Subcutaneous abdominal adipose tissue (tissue), 5 donors: ENCODE measurements around the gene SLC9A9.

ENCODE experiments used
- H3K27ac ChIP-seq: one replicate; pipeline ENCODE4 v1.7.0; 2013; ENCODE audit warnings: low read depth, mild to moderate bottlenecking, inconsistent platforms, low read length, moderate library complexity
- H3K27me3 ChIP-seq, 5 donors: one replicate each; pipeline ENCODE4 v1.7.0; 2013; ENCODE audit warnings: low read length in 5 of 5, inconsistent platforms in 1 of 5; ENCODE audit not compliant: control insufficient read depth in 5 of 5, insufficient read depth in 4 of 5
- H3K36me3 ChIP-seq, 5 donors: one replicate each; pipeline ENCODE4 v1.7.0; 2013; ENCODE audit warnings: low read length in 5 of 5; ENCODE audit not compliant: control insufficient read depth in 5 of 5, insufficient read depth in 5 of 5
- H3K4me1 ChIP-seq, 5 donors: one replicate each; pipeline ENCODE4 v1.7.0; 2013; ENCODE audit warnings: low read length in 5 of 5, mild to moderate bottlenecking in 3 of 5, moderate library complexity in 1 of 5; ENCODE audit not compliant: control insufficient read depth in 5 of 5, insufficient read depth in 5 of 5
- H3K4me3 ChIP-seq, 5 donors: one replicate each; pipeline ENCODE4 v1.7.0; 2013; ENCODE audit warnings: low read length in 5 of 5, low read depth in 1 of 5
- H3K9ac ChIP-seq, 5 donors: one replicate each; pipeline ENCODE4 v1.7.0; 2013; ENCODE audit warnings: low read length in 5 of 5, mild to moderate bottlenecking in 4 of 5, moderate library complexity in 3 of 5
- H3K9me3 ChIP-seq, 5 donors: one replicate each; pipeline ENCODE4 v1.7.0; 2013; ENCODE audit warnings: low read length in 5 of 5; ENCODE audit not compliant: control insufficient read depth in 5 of 5
- donor health status: healthy.
- donor health status: healthy.
- donor health status: healthy.
- donor health status: healthy.
- donor health status: healthy.

SLC9A9 gene

DNA sequence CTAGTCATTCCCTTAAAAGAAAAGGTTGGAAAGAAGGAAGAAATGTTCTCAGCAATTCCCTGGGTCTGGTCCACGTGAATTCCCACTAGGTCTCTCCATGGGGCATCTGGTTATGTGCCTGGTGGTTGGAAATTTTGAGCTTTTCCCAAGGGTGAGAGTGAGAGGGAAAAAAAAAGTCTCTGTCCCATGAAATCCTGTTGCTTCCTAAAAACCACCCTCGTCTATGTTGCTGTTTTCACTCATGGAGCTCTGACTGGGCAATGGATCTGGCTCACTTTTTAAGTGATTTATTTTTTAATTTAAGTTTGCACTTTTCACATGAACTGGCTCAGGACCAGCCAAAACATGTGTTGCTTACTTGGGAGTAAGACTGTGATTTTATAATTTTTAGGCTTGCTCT is 538.6 kb downstream of the SLC9A9 start:
- no peak overlapping the region for H3K4me3 ChIP-seq
- no peaks in the 10 kb centered on the region for H3K9me3 ChIP-seq
- H3K4me1 ChIP-seq, result peaks cover 0 to 29% (median 17%) of the 10 kb centered on the region in 5 donors
- H3K27ac ChIP-seq, result peak overlapping the region; percentile 12
- H3K27me3 ChIP-seq, result no peaks in the 10 kb centered on the region
- H3K36me3 ChIP-seq, result no peaks in the 10 kb centered on the region
- peak overlapping the region in 1 of 5 donors; percentile 6 for H3K9ac ChIP-seq

DNA sequence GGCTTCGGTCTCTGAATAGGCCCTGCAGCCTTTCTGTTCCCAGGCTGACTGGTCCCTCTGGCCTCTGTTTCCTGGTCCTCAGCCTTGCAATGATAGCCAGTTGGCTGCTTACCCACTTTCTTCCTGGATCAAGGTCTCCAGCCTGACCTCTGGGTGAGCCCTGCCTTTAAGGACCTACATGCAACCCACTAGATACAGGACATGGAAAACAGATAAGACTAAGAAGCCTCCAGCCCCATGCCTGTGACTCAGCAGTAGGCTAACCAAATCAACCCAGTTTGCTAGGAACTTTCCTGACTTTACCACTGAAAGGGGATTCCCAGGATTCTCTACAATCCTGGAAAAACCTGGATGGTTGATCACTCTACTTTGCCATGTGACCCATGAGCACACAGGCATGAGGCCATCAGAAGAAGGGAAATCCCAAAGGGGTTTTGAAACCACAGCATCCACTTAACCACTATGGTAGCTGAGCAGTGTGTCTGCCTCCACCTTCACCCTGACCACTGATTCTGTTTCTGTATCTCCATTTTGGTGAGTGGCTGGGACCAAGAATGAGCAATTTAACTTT is 540.6 kb downstream of the SLC9A9 start:
- no peaks in the 10 kb centered on the region for H3K9me3 ChIP-seq
- H3K27ac ChIP-seq, result no peak overlapping the region
- H3K4me1 ChIP-seq, result peaks cover 0 to 36% (median 21%) of the 10 kb centered on the region in 5 donors
- no peak overlapping the region for H3K9ac ChIP-seq
- H3K36me3 ChIP-seq, result no peaks in the 10 kb centered on the region
- H3K27me3 ChIP-seq, result no peaks in the 10 kb centered on the region
- H3K4me3 ChIP-seq, result no peak overlapping the region

- Histone ChIP-seq H3K9me3 (no peaks in the 10 kb centered on the region), H3K27ac (no peak overlapping the region), H3K36me3 (no peaks in the 10 kb centered on the region), H3K4me3 (no peak overlapping the region), H3K4me1 (peaks cover 0 to 48% (median 25%) of the 10 kb centered on the region in 5 donors), H3K9ac (no peak overlapping the region), H3K27me3 (no peaks in the 10 kb centered on the region)
These were observed 541.9 kb downstream of the SLC9A9 start for GRCh38 chr3:143306407-143306806.

GRCh38 chr3:143302638-143303171 is 545.6 kb downstream of the SLC9A9 start:
- no peaks in the 10 kb centered on the region for H3K27me3 ChIP-seq
- H3K9ac ChIP-seq, result no peak overlapping the region
- no peak overlapping the region for H3K27ac ChIP-seq
- no peaks in the 10 kb centered on the region for H3K9me3 ChIP-seq
- H3K4me1 ChIP-seq, result peaks cover 0 to 41% (median 11%) of the 10 kb centered on the region in 5 donors
- no peak overlapping the region for H3K4me3 ChIP-seq
- no peaks in the 10 kb centered on the region for H3K36me3 ChIP-seq

DNA sequence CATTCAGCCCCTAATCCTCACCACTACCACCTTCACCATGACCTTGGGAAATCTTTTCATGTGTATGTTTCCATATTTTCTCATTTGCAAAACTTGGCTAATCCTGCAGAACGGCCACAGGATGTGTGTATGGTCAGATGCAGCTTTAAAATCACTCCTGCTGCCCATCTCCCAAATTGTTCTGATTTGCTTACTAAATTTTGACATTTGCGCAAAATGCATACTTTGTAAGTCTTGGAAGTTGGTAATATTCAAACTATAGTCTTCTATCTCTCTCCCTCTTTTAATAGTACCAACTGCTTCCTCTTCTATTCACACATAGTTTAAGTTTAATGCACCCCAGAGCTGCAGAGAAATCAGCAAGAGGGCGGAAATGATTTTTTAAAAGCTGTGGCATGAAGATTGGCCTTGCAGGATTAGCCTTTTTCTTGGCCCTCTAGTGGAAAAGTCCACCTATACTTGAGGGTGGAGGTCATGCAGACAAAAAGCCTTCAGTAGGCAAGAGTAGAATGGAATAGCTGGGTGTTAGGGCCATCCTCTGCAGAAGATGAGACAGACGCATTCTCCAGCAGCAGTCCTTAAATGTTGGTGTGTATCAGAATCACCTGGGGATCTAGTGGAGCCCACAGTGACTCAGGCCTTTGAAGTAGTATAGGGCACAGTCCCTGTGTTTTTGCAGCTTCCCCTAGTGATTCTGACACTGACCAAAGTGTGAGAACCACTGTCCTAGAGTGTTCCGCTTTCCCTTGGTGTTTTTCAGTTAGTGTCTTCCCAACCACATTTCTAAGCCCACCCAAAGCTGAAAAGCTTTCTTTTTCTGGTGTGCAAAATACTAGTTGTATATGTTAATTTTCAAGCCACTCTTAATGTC is 547.0 kb downstream of the SLC9A9 start:
- no peak overlapping the region for H3K9ac ChIP-seq
- H3K27me3 ChIP-seq, result no peaks in the 10 kb centered on the region
- no peak overlapping the region for H3K27ac ChIP-seq
- no peaks in the 10 kb centered on the region for H3K9me3 ChIP-seq
- no peak overlapping the region for H3K4me3 ChIP-seq
- H3K4me1 ChIP-seq, result peaks cover 0 to 31% (median 11%) of the 10 kb centered on the region in 5 donors
- H3K36me3 ChIP-seq, result no peaks in the 10 kb centered on the region

DNA sequence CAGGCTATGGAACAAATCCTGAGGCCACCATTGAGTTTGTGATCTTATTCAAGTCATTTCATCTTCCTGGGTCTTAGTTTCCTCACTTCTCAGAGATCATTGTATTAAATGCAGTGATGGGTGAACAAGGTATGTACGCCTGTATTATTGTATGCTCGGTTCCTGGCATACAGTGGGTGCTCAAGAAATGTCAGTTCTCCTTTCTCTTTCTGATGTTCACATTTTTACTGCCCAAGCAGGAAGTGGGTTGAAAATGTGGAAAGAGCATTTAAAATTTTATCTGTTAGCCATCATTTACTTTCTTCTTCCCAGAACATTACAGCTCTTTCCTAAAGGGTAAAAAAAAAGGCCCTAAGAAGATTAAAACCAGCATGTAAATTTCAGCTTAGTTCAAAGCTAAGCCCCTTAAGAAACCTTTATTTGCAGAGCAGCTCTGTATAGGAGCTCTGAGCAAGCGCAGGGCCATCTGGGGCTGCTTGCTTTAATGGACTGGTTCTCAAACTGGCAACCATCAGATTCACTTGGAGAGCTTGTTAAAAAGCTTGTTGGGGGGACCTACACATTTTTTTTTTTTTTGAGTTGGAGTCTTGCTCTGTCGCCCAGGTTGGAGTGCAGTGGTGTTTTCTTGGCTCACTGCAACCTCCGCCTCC is 549.3 kb downstream of the SLC9A9 start:
- H3K4me1 ChIP-seq, result peaks cover 0 to 24% (median 11%) of the 10 kb centered on the region in 5 donors
- no peak overlapping the region for H3K4me3 ChIP-seq
- no peaks in the 10 kb centered on the region for H3K9me3 ChIP-seq
- H3K27ac ChIP-seq, result no peak overlapping the region
- H3K9ac ChIP-seq, result no peak overlapping the region
- no peaks in the 10 kb centered on the region for H3K27me3 ChIP-seq
- no peaks in the 10 kb centered on the region for H3K36me3 ChIP-seq

- Histone ChIP-seq H3K27ac (no peak overlapping the region), H3K27me3 (no peaks in the 10 kb centered on the region), H3K9me3 (no peaks in the 10 kb centered on the region), H3K4me3 (no peak overlapping the region), H3K4me1 (peaks cover 0 to 18% (median 10%) of the 10 kb centered on the region in 5 donors), H3K9ac (no peak overlapping the region), H3K36me3 (no peaks in the 10 kb centered on the region)
These were observed 549.9 kb downstream of the SLC9A9 start for GRCh38 chr3:143298380-143298779.

DNA sequence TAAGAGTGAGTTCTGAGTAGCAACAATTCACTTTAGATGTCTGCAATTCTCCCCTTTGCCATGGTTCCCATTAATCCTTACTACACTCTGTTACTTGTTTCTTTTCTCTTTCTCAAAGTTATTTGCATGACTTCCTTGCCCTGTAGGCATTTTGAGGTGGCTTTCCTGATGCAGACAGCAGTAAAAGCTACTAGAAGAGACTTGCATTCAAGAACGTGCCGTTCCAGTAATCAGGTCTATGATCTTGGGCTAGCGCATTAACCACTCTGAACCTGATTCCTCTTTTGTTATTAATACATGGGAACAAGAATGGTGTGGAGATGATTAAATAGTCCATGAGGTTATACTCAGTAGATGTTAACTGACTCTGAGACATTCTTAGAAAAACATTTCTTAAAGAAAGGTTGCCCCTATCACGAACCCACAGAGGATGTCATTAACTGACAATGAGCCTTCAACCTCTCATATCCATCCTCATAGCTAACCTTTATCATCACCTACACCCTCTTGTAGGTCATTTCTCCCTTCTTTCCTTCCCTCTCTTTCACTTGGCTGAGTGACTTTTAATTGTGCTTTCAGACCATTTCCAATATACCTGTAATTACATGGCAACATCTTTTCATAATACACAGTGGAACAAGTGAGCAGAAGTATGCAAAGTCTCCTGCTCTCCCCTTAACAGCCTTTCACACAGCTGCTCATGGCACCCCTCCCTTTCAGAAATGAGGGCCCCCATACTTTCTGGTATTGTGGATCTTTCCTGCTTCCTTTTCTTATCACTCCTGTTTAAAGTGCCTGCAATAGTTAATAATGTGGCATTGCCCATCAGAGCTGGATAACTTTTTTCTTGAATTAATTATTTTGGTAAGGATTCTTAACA is 552.8 kb downstream of the SLC9A9 start:
- Histone ChIP-seq H3K27me3 (no peaks in the 10 kb centered on the region), H3K9ac (no peak overlapping the region), H3K9me3 (no peaks in the 10 kb centered on the region), H3K4me1 (peaks cover 0 to 10% (median 0%) of the 10 kb centered on the region in 5 donors), H3K4me3 (no peak overlapping the region), H3K36me3 (no peaks in the 10 kb centered on the region), H3K27ac (no peak overlapping the region)

- Histone ChIP-seq H3K36me3 (no peaks in the 10 kb centered on the region), H3K27ac (no peak overlapping the region), H3K9me3 (no peaks in the 10 kb centered on the region), H3K27me3 (no peaks in the 10 kb centered on the region), H3K4me3 (no peak overlapping the region), H3K4me1 (peaks cover 0 to 10% (median 0%) of the 10 kb centered on the region in 5 donors), H3K9ac (no peak overlapping the region)
These were observed 554.1 kb downstream of the SLC9A9 start for GRCh38 chr3:143294188-143294587.
